ENCODE data around the gene MAML2. TPM values are rescaled to one million over a fixed set of nuclear protein-coding genes. Genes with fewer than 3 reads are reported as not detected.

The MAML2 gene
- total and polyA plus RNA-seq, 2 of the 8 experiments (the other 6 are each of a cell fraction or from before 2014, with no cell fraction given), result 3.8 to 6.6 TPM

- Histone ChIP-seq H3K4ac (replicated peaks; ENCODE audit: insufficient read length, low read depth, low read length) (no peak overlapping the region), H2AK5ac (ENCODE audit: low read depth, low read length) (no peak overlapping the region), H3K4me1 (replicated peaks in 1 of 4; ENCODE audit: control insufficient read depth in 3 of 4, insufficient read depth in 4 of 4, low read length in 3 of 4) (peaks cover 0 to 5% (median under 1%) of the 10 kb centered on the region in 4 experiments; a peak in 2 of 7 replicates), H2BK15ac (ENCODE audit: low read length) (no peak overlapping the region), H3K4me2 (ENCODE audit: insufficient read depth in 1 of 2, low read depth in 2 of 2, low read length in 2 of 2) (no peak overlapping the region), H3K9me3 (ENCODE audit: insufficient read depth in 2 of 2, low read depth in 1 of 2, low read length in 1 of 2) (no peaks in the 10 kb centered on the region), H3K56ac (replicated peaks; ENCODE audit: insufficient read length, low read depth, low read length) (no peak overlapping the region), H3K18ac (ENCODE audit: extremely low read depth, low read length) (no peak overlapping the region), H3K23me2 (ENCODE audit: low read depth, low read length) (no peaks in the 10 kb centered on the region), H2BK5ac (ENCODE audit: low read depth, low read length) (no peak overlapping the region), H2BK20ac (ENCODE audit: low read length) (no peak overlapping the region), H3K79me1 (ENCODE audit: low read depth, low read length) (no peaks in the 10 kb centered on the region), H3K27ac (ENCODE audit: low read depth, low read length) (no peak overlapping the region), H3K14ac (ENCODE audit: insufficient read length) (no peak overlapping the region), H2BK120ac (replicated peaks; ENCODE audit: low read depth, low read length) (no peak overlapping the region), H2BK12ac (ENCODE audit: low read depth, low read length) (no peak overlapping the region), H3K79me2 (ENCODE audit: control insufficient read depth in 1 of 2, insufficient read depth in 2 of 2, low read length in 2 of 2) (no peaks in the 10 kb centered on the region), H4K20me1 (replicated peaks in 1 of 2; ENCODE audit: control insufficient read depth in 1 of 2, insufficient read depth in 2 of 2, low read length in 2 of 2) (no peaks in the 10 kb centered on the region), H3K27me3 (replicated peaks in 1 of 4; ENCODE audit: control insufficient read depth in 3 of 4, extremely low read depth in 1 of 4, insufficient read depth in 3 of 4, low read length in 3 of 4) (peaks cover 0 to 2% (median 0%) of the 10 kb centered on the region in 4 experiments; a peak in 1 of 7 replicates), H3K4me3 (ENCODE audit: extremely low read depth in 1 of 4, insufficient read depth in 2 of 4, low read depth in 3 of 4, low read length in 4 of 4) (no peak overlapping the region), H4K91ac (replicated peaks; ENCODE audit: insufficient read length, low read length) (no peak overlapping the region), H3K9ac (replicated peaks in 1 of 4; ENCODE audit: extremely low read depth in 1 of 4, low read depth in 3 of 4, low read length in 3 of 4) (no peak overlapping the region), H4K8ac (ENCODE audit: extremely low read depth, insufficient read depth, low read length) (no peak overlapping the region), H3K36me3 (ENCODE audit: control insufficient read depth in 2 of 4, insufficient read depth in 4 of 4, low read length in 3 of 4) (no peaks in the 10 kb centered on the region), H2AFZ (ENCODE audit: low read length) (no peak overlapping the region), H4K5ac (ENCODE audit: insufficient read length, low read depth, low read length) (no peak overlapping the region), H3K23ac (ENCODE audit: insufficient read length) (no peak overlapping the region)
- DNase-seq (ENCODE audit: low read depth in 1 of 2, low spot score in 2 of 2) (no peak), FAIRE-seq (no peak)
- ChIA-PET CTCF (ENCODE audit: partially characterized antibody) (interaction anchor here (0.6 kb wide), 1 partner anchor 184 kb away, joined by 3 read pairs; no protein-coding TSS in a partner anchor), POLR2A (ENCODE audit: partially characterized antibody) (no interaction called here)
- TF ChIP-seq, protein P1, sequence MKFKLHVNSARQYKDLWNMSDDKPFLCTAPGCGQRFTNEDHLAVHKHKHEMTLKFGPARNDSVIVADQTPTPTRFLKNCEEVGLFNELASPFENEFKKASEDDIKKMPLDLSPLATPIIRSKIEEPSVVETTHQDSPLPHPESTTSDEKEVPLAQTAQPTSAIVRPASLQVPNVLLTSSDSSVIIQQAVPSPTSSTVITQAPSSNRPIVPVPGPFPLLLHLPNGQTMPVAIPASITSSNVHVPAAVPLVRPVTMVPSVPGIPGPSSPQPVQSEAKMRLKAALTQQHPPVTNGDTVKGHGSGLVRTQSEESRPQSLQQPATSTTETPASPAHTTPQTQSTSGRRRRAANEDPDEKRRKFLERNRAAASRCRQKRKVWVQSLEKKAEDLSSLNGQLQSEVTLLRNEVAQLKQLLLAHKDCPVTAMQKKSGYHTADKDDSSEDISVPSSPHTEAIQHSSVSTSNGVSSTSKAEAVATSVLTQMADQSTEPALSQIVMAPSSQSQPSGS (IDR thresholded peaks at IDR 0.05; ENCODE audit: low read length), result no peak
- TF ChIP-seq GTF2F1 (IDR thresholded peaks at IDR 0.05; ENCODE audit: borderline replicate concordance, low read depth, low read length) (no peak), BCL11A (IDR thresholded peaks at IDR 0.05; ENCODE audit: low read depth in 2 of 2, low read length in 2 of 2) (no peak), E2F6 (IDR thresholded peaks at IDR 0.05) (no peak), SRF (IDR thresholded peaks at IDR 0.05; ENCODE audit: low read depth, low read length) (no peak), POLR2AphosphoS5 (IDR thresholded peaks at IDR 0.05; ENCODE audit: low read depth, low read length) (no peak), TCF12 (IDR thresholded peaks at IDR 0.05; ENCODE audit: low read depth, low read length) (no peak), SIN3A (conservative IDR thresholded peaks at IDR 0.05 in 1 of 2, IDR thresholded peaks at IDR 0.05 in 1 of 2; ENCODE audit: low read depth in 1 of 2, low read length in 2 of 2) (no peak), SP1 (IDR thresholded peaks at IDR 0.05; ENCODE audit: low read depth, low read length) (no peak), BACH1 (IDR thresholded peaks at IDR 0.05; ENCODE audit: low read length) (no peak)
- TF ChIP-seq, protein P2, sequence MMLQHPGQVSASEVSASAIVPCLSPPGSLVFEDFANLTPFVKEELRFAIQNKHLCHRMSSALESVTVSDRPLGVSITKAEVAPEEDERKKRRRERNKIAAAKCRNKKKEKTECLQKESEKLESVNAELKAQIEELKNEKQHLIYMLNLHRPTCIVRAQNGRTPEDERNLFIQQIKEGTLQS (IDR thresholded peaks at IDR 0.05; ENCODE audit: insufficient read depth, low read depth, low read length), result no peak
These were observed 323.7 kb downstream of the MAML2 start for GRCh38 chr11:96019281-96019680.
